Fibroblast of villous mesenchyme (primary cell): Measurements from ENCODE around the gene TMED4. TPM values are rescaled to one million over a fixed set of nuclear protein-coding genes. Genes with fewer than 3 reads are reported as not detected.
A peak's percentile ranks its signal among the peaks of the same experiment; 100 is the strongest.

Experiments
- DNase-seq: peaks from one replicate; pipeline ENCODE4 v3.0.0-alpha.2; 2010; ENCODE audit warnings: low read depth
- H3K4me3 ChIP-seq: 2 replicates; pipeline ENCODE4 v1.5.1; 2011; ENCODE audit warnings: low read depth, mild to moderate bottlenecking, low read length
- CTCF ChIP-seq: IDR thresholded peaks from 2 replicates; pipeline ENCODE4 v1.5.1; 2012; ENCODE audit warnings: low read depth, mild to moderate bottlenecking, low read length; ENCODE audit not compliant: insufficient read depth
- total RNA-seq: library from RNA; depleted of rRNA; stranded (reverse); fragments of >200 nt; gene quantifications from 2 replicates; pipeline ENCODE4 v1.2.3, GENCODE V29; 2012

Gene TMED4
- total RNA-seq, 1 donor: 84.2 TPM

GRCh38 chr7:44618045-44618444 is 36.0 kb upstream of the TMED4 start:
- no peak for TF ChIP-seq CTCF
- no peak overlapping the region for H3K4me3 ChIP-seq
- no peak for DNase-seq

GRCh38 chr7:44617225-44617890 is 35.3 kb upstream of the TMED4 start:
- TF ChIP-seq CTCF: no peak
- DNase-seq: no peak
- no peak overlapping the region for H3K4me3 ChIP-seq

GRCh38 chr7:44616545-44616944 is 34.5 kb upstream of the TMED4 start:
- no peak for DNase-seq
- H3K4me3 ChIP-seq: no peak overlapping the region
- no peak for TF ChIP-seq CTCF

- TF ChIP-seq CTCF: no peak
- H3K4me3 ChIP-seq: no peak overlapping the region
- no peak for DNase-seq
Observed at GRCh38 chr7:44615793-44616192, 33.8 kb upstream of the TMED4 start.

DNA sequence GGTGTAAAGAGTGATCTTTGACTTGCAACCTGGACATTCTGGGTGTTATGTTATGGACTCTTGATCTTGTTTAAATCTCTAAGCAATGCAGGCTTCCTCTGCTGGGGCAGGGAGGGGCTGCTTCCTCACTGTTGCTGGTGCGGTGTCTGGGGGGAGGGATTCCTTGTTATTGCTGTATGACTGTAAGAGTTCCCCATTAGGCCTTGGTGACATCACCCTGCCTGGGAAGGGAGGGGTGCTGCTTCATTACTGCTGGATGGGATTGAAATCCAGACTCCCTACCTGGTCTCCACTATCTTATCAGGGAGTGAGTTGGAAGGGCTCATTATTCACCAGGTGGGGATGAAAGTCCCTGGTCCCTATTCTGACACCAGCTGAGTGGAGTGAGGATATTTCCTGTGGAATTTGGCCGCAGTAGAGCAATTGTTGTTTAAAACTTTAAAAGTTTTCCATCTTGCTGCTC is 33.1 kb upstream of the TMED4 start:
- no peak overlapping the region for H3K4me3 ChIP-seq
- no peak for TF ChIP-seq CTCF
- DNase-seq: peak; percentile 34

DNA sequence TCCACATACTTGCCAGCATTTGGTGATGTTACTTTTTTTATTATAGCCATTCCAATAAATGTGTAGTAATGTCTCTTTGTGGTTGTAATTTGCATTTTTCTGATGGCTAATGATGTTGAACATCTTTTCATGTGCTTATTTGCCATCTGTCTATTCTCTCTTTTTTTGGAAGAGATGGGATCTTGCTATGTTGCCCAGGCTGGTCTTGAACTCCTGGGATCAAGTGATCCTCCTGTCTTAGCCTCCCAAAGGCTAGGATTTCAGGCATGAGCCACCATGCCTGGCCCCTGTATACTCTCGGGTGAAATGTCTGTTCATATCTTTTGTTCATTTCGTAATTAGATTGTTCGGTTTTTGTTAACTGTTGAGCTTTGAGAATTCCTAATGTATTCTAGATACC is 27.8 kb upstream of the TMED4 start:
- no peak for TF ChIP-seq CTCF
- no peak overlapping the region for H3K4me3 ChIP-seq
- no peak for DNase-seq
